IMR-90 (cell line): Measurements from ENCODE around the gene SSBP2.

Experiments
- BHLHE40 ChIP-seq: fragments of 150-350 bp; IDR thresholded peaks from 2 replicates; pipeline ENCODE4 v1.6.1; 2016; ENCODE audit warnings: mild to moderate bottlenecking, low read depth, low read length
- CHD1 ChIP-seq: IDR thresholded peaks from 2 replicates; pipeline ENCODE4 v1.6.1; 2012; ENCODE audit warnings: low read depth, low read length, improper control_type of control experiment
- POLR2A ChIP-seq: IDR thresholded peaks from 2 replicates; pipeline ENCODE4 v1.6.1; 2012; ENCODE audit warnings: mild to moderate bottlenecking, low read depth, low read length
- RAD21 ChIP-seq: IDR thresholded peaks from 2 replicates; pipeline ENCODE4 v1.6.1; 2012; ENCODE audit warnings: low read length, improper control_type of control experiment
- RCOR1 ChIP-seq: IDR thresholded peaks from 2 replicates; pipeline ENCODE4 v1.6.1; 2012; ENCODE audit warnings: mild to moderate bottlenecking, low read length, improper control_type of control experiment; ENCODE audit not compliant: insufficient replicate concordance
- SMC3 ChIP-seq: fragments of 150-350 bp; IDR thresholded peaks from 2 replicates; pipeline ENCODE4 v1.6.1; 2016; ENCODE audit warnings: low read depth, mild to moderate bottlenecking, antibody characterized with exemption, low read length, moderate library complexity
- TF ChIP-seq, protein P1 (sequence below): conservative IDR thresholded peaks from 2 replicates; pipeline ENCODE4 v1.5.1; 2012; ENCODE audit warnings: mild to moderate bottlenecking, low read depth, low read length, improper control_type of control experiment

DNA sequence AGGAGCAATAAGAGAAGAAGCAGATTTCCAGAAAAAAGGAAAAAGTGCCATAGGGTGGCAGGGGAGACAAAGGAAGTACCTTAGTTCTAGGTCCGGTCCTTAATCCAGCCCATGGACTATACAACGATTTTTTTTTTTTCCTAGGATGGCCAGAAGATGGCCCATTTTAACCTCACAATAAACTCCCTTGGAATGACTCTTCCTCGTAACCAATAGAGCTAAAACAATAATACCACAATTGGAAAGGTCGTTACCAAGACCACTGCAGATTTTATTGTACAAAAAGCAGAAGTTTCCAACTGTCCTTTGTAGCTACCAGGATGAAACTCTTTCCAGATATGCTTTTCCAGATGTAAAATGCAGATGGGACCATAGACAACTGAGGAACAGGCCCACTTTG, 34.4 kb upstream of the SSBP2 start:
- TF ChIP-seq POLR2A = no peak
- TF ChIP-seq RAD21 = no peak
- no peak for TF ChIP-seq BHLHE40
- TF ChIP-seq, protein P1, sequence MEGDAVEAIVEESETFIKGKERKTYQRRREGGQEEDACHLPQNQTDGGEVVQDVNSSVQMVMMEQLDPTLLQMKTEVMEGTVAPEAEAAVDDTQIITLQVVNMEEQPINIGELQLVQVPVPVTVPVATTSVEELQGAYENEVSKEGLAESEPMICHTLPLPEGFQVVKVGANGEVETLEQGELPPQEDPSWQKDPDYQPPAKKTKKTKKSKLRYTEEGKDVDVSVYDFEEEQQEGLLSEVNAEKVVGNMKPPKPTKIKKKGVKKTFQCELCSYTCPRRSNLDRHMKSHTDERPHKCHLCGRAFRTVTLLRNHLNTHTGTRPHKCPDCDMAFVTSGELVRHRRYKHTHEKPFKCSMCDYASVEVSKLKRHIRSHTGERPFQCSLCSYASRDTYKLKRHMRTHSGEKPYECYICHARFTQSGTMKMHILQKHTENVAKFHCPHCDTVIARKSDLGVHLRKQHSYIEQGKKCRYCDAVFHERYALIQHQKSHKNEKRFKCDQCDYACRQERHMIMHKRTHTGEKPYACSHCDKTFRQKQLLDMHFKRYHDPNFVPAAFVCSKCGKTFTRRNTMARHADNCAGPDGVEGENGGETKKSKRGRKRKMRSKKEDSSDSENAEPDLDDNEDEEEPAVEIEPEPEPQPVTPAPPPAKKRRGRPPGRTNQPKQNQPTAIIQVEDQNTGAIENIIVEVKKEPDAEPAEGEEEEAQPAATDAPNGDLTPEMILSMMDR = no peak
- TF ChIP-seq CHD1 = no peak
- TF ChIP-seq RCOR1 = no peak
- no peak for TF ChIP-seq SMC3
